ENCODE data around the gene PCGF3. TPM values are rescaled to one million over a fixed set of nuclear protein-coding genes. Genes with fewer than 3 reads are reported as not detected.

Gene PCGF3
- total and polyA plus RNA-seq, 9 of the 15 experiments (the other 6 are each of a cell fraction or from before 2014, with no cell fraction given), result 2.6 to 46.1 (median 20.3) TPM

DNA sequence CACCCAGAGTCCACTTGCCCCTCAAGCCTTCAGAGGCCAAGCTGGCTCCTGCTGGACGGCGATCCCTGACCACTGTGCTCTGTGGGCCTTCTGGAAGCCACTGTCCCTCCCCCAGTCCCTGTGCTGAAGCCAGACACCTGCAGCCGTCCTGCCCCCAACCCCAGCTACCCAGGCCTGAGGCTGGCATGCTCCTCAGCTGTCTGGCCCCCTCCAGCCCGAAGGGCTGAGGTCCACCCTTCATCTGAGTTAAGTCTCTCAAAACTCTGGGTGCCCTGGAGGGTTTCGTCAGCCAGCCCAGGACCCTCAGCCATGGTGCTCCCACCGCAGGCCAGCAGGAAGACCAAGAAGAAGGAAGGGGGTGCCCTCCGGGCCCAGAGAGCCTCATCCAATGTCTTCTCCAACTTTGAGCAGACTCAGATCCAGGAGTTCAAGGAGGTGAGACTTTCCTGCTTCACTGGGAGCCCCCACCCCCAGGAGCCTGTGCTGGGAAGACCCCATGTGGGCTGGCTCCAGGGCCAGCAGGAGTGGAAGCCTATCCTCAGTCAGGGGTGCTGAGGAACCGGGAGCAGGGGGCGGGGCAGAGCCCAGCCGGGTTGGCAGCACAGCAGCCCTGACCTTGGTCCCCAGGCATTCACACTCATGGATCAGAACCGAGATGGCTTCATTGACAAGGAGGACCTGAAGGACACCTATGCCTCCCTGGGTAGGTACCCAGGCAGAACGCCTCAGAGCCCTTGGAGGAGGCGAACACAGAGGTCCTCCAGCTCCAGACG lies 27.1 kb upstream of the PCGF3 start:
- no peak overlapping the region for H2AFZ ChIP-seq (ENCODE audit: low read depth, low read length)

DNA sequence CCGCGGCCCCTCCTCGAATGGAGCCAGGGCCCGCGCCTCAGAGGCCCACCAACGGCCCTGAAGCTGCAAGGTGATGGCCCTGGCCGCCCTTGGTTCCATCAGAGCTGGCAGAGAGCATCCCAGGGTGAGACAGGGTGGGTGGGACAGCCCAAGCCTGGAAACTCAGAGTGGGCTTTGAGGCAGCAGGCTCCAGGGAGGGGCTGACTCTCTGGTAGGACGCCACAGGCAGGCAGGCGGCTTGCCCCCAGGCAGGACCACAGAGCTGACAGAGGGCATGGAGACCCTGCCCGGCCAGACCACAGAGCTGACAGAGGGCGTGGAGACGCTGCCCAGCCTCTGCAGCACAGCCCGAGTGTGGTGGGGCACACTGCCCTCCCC lies 26.5 kb upstream of the PCGF3 start:
- Histone ChIP-seq H3K36me3 (ENCODE audit: control insufficient read depth, insufficient read depth, low read length) (no peaks in the 10 kb centered on the region), H3K79me2 (ENCODE audit: control insufficient read depth, insufficient read depth, low read length) (peaks cover 11% of the 10 kb centered on the region), H3K27ac (ENCODE audit: extremely low read depth, low read depth, low read length) (no peak overlapping the region), H3K4me1 (replicated peaks in 1 of 2; ENCODE audit: control insufficient read depth in 2 of 2, insufficient read depth in 2 of 2, low read length in 2 of 2) (peaks cover 15 to 96% of the 10 kb centered on the region in 2 experiments; a peak in 4 of 5 replicates), H3K27me3 (ENCODE audit: control insufficient read depth in 2 of 2, insufficient read depth in 2 of 2, low read length in 2 of 2) (no peaks in the 10 kb centered on the region), H3K4me2 (ENCODE audit: insufficient read depth, low read length) (no peak overlapping the region), H2AFZ (ENCODE audit: low read depth, low read length) (no peak overlapping the region), H4K20me1 (replicated peaks; ENCODE audit: control insufficient read depth, insufficient read depth, low read length) (0 out of 2 replicates have a peak, but pooled peaks cover 4% of the 10 kb centered on the region), H3K9ac (ENCODE audit: insufficient read depth in 1 of 2, low read depth in 2 of 2, low read length in 2 of 2) (peak overlapping the region in 1 of 2 experiments; percentile 37; a peak in 1 of 4 replicates), H3K9me1 (ENCODE audit: control insufficient read depth, insufficient read depth, low read length) (no peaks in the 10 kb centered on the region), H3K9me3 (replicated peaks; ENCODE audit: control insufficient read depth, insufficient read depth, low read depth, low read length) (no peaks in the 10 kb centered on the region), H3K4me3 (no peak overlapping the region)
- TF ChIP-seq SMC3 (conservative IDR thresholded peaks at IDR 0.05; ENCODE audit: insufficient read depth, low read depth, low read length) (no peak), POLR2G (IDR thresholded peaks at IDR 0.05; ENCODE audit: low read depth, low read length) (peak; percentile 64; the same call in 1 of the 2 replicates)
- intact Hi-C loops (cut with micrococcal nuclease) (no loop called here), in situ Hi-C loops (cut with MboI) (no loop called here)
- WGBS (ENCODE audit: insufficient coverage, low coverage, missing lambda C conversion rate), result 86% methylated on average over 13 of the region's 13 CpGs
- no peak for ATAC-seq
- DNase-seq (ENCODE audit: extremely low read depth in 1 of 4, low spot score in 3 of 4), result no peak
- ChIA-PET POLR2A (interaction anchor here (0.6 kb wide), 1 partner anchor 191 kb away, joined by 3 read pairs; no protein-coding TSS in a partner anchor), CTCF (ENCODE audit: low intra/inter-chr PET ratio) (no interaction called here)
- BruUV-seq (replicated peaks), result no TSS peak
- no peak for FAIRE-seq

More for the DNA sequence above, 27.1 kb upstream of the PCGF3 start:
- Histone ChIP-seq H3K9me3 (replicated peaks; ENCODE audit: control insufficient read depth, insufficient read depth, low read depth, low read length) (no peaks in the 10 kb centered on the region), H3K4me1 (replicated peaks in 1 of 2; ENCODE audit: control insufficient read depth in 2 of 2, insufficient read depth in 2 of 2, low read length in 2 of 2) (peaks cover 11 to 92% of the 10 kb centered on the region in 2 experiments; a peak in 4 of 5 replicates), H3K27me3 (ENCODE audit: control insufficient read depth in 2 of 2, insufficient read depth in 2 of 2, low read length in 2 of 2) (no peaks in the 10 kb centered on the region), H4K20me1 (replicated peaks; ENCODE audit: control insufficient read depth, insufficient read depth, low read length) (0 out of 2 replicates have a peak, but pooled peaks cover under 1% of the 10 kb centered on the region), H3K4me3 (no peak overlapping the region), H3K4me2 (ENCODE audit: insufficient read depth, low read length) (no peak overlapping the region), H3K36me3 (ENCODE audit: control insufficient read depth, insufficient read depth, low read length) (peaks cover under 1% of the 10 kb centered on the region; the same call in 1 of the 3 replicates), H3K27ac (ENCODE audit: extremely low read depth, low read depth, low read length) (no peak overlapping the region), H3K9me1 (ENCODE audit: control insufficient read depth, insufficient read depth, low read length) (no peaks in the 10 kb centered on the region), H3K79me2 (ENCODE audit: control insufficient read depth, insufficient read depth, low read length) (peaks cover 14% of the 10 kb centered on the region), H3K9ac (ENCODE audit: insufficient read depth in 1 of 2, low read depth in 2 of 2, low read length in 2 of 2) (peak overlapping the region in 1 of 2 experiments; percentile 37; a peak in 2 of 4 replicates)
- intact Hi-C loops (cut with micrococcal nuclease), result no loop called here
- 63% methylated on average over 9 of the region's 14 CpGs for WGBS (ENCODE audit: insufficient coverage, low coverage, missing lambda C conversion rate)
- FAIRE-seq (no peak), DNase-seq (ENCODE audit: extremely low read depth in 1 of 4, low spot score in 3 of 4) (no peak), ATAC-seq (no peak)
- CTCF ChIA-PET (ENCODE audit: low intra/inter-chr PET ratio), result no interaction called here
- BruUV-seq (replicated peaks), result no TSS peak
- in situ Hi-C loops (cut with MboI), result no loop called here
- TF ChIP-seq HMGN3 (IDR thresholded peaks at IDR 0.05; ENCODE audit: borderline replicate concordance, extremely low read depth, insufficient read length, low read depth, low read length) (peak; percentile 9), ZNF436 (CRISPR knock-in tag; IDR thresholded peaks at IDR 0.05) (no peak), POLR2A (conservative IDR thresholded peaks at IDR 0.05) (0 out of 2 replicates have a peak, but pooled peaks have one; percentile 10)
- POLR2A ChIA-PET, result no interaction called here

Measured in K562 (cell line).